MCF 10A (cell line): ENCODE data around the gene MAK. TPM values are rescaled to one million over a fixed set of nuclear protein-coding genes. Genes with fewer than 3 reads are reported as not detected.

Experiments
- BruUV-seq: library from RNA; stranded (reverse); fragments of 400-500 nt; replicated peaks from 2 replicates; lab custom pipeline; 2021; lab: Mats Ljungman, UMichigan
- CTCF ChIA-PET: fragments of 300-600 bp; sonication (Branson Sonifier 250); formaldehyde crosslinking; extraction: SDS; loops from one replicate; lab custom pipeline; 2021; ENCODE audit warnings: antibody characterized with exemption, inconsistent platforms; lab: Yijun Ruan, JAX
- POLR2A ChIA-PET: fragments of 300-600, 350-650 bp; sonication (Branson Sonifier 250); formaldehyde crosslinking; extraction: SDS; loops from one replicate; lab custom pipeline; 2020; ENCODE audit warnings: antibody characterized with exemption, inconsistent platforms; lab: Yijun Ruan, JAX
- DNase-seq: peaks from one replicate; pipeline ENCODE4 v3.0.0-alpha.2; 2018; ENCODE audit not compliant: unreplicated experiment
- H3K27ac Mint-ChIP-seq: one replicate; pipeline ENCODE4 v1.8.0; 2022; ENCODE audit warnings: mild to moderate bottlenecking, low read depth, mixed read lengths; ENCODE audit not compliant: unreplicated experiment
- H3K27me3 Mint-ChIP-seq: one replicate; pipeline ENCODE4 v1.8.0; 2022; ENCODE audit warnings: mixed read lengths; ENCODE audit not compliant: insufficient read depth, unreplicated experiment
- H3K36me3 Mint-ChIP-seq: one replicate; pipeline ENCODE4 v1.8.0; 2022; ENCODE audit warnings: mild to moderate bottlenecking, moderate library complexity, mixed read lengths; ENCODE audit not compliant: insufficient read depth, unreplicated experiment
- H3K4me1 Mint-ChIP-seq: one replicate; pipeline ENCODE4 v1.8.0; 2022; ENCODE audit warnings: mixed read lengths; ENCODE audit not compliant: insufficient read depth, unreplicated experiment
- H3K4me3 Mint-ChIP-seq: one replicate; pipeline ENCODE4 v1.8.0; 2022; ENCODE audit warnings: mild to moderate bottlenecking, moderate library complexity, mixed read lengths; ENCODE audit not compliant: unreplicated experiment
- H3K9me3 Mint-ChIP-seq: one replicate; pipeline ENCODE4 v1.8.0; 2022; ENCODE audit warnings: mixed read lengths; ENCODE audit not compliant: unreplicated experiment
- CTCF ChIP-seq: fragments of 200-600 bp; IDR thresholded peaks from one replicate; pipeline ENCODE4 v1.8.0; 2022; ENCODE audit warnings: antibody characterized with exemption, mild to moderate bottlenecking; ENCODE audit not compliant: unreplicated experiment
- intact Hi-C: fragments of 100-400 bp; cut with micrococcal nuclease; formaldehyde crosslinking; loops from 2 replicates; pipeline ENCODE4 v1.14.1; 2022
- total RNA-seq: library from RNA; stranded (reverse); gene quantifications from 2 replicates; pipeline ENCODE4 v1.2.3, GENCODE V29; 2022

MAK gene
- total RNA-seq, 1 experiment from 2014 or later, result not detected

GRCh38 chr6:10794239-10794638 lies 44.1 kb downstream of the MAK start:
- intact Hi-C loops, result no loop called here
- Mint-ChIP-seq H3K9me3 (no peaks in the 10 kb centered on the region), H3K4me1 (no peaks in the 10 kb centered on the region), H3K27ac (no peak overlapping the region), H3K4me3 (no peak overlapping the region), H3K27me3 (no peaks in the 10 kb centered on the region), H3K36me3 (peaks cover 8% of the 10 kb centered on the region)
- TF ChIP-seq CTCF, result no peak
- CTCF ChIA-PET, result interaction anchor here (2.3 kb wide), 1 partner anchor 316 kb away, joined by 5 read pairs; no protein-coding TSS in a partner anchor
- POLR2A ChIA-PET, result interaction anchor here (1.4 kb wide), 1 partner anchor 14 kb away, joined by 4 read pairs; no protein-coding TSS in a partner anchor
- DNase-seq, result no peak
- BruUV-seq, result no TSS peak

- H3K9me3 Mint-ChIP-seq, result no peaks in the 10 kb centered on the region
- POLR2A ChIA-PET, result interaction anchor here (1.4 kb wide), 1 partner anchor 14 kb away, joined by 4 read pairs; no protein-coding TSS in a partner anchor
- peaks cover 11% of the 10 kb centered on the region for H3K36me3 Mint-ChIP-seq
- H3K27me3 Mint-ChIP-seq, result no peaks in the 10 kb centered on the region
- H3K4me3 Mint-ChIP-seq, result no peak overlapping the region
- BruUV-seq, result no TSS peak
- no peak overlapping the region for H3K27ac Mint-ChIP-seq
- no peak for TF ChIP-seq CTCF
- no peaks in the 10 kb centered on the region for H3K4me1 Mint-ChIP-seq
- intact Hi-C loops, result no loop called here
- CTCF ChIA-PET, result interaction anchor here (1.1 to 2.3 kb wide), 3 partner anchors 8 to 315 kb away, joined by 4 to 5 read pairs (median 5); no protein-coding TSS in a partner anchor
- no peak for DNase-seq
These were observed 44.6 kb downstream of the MAK start for GRCh38 chr6:10793695-10794094.

- BruUV-seq, result no TSS peak
- TF ChIP-seq CTCF, result no peak
- intact Hi-C loops, result no loop called here
- POLR2A ChIA-PET, result no interaction called here
- Mint-ChIP-seq H3K27me3 (no peaks in the 10 kb centered on the region), H3K36me3 (peaks cover 11% of the 10 kb centered on the region), H3K4me1 (no peaks in the 10 kb centered on the region), H3K9me3 (no peaks in the 10 kb centered on the region), H3K27ac (no peak overlapping the region), H3K4me3 (no peak overlapping the region)
- CTCF ChIA-PET, result interaction anchor here (0.6 to 2.3 kb wide), 4 partner anchors 9 to 1442 kb away, joined by 3 to 5 read pairs (median 4); no protein-coding TSS in a partner anchor
- DNase-seq, result no peak
These were observed 45.3 kb downstream of the MAK start for GRCh38 chr6:10793035-10793434.

GRCh38 chr6:10792101-10792500 lies 46.2 kb downstream of the MAK start:
- ChIA-PET POLR2A (no interaction called here), CTCF (no interaction called here)
- Mint-ChIP-seq H3K4me1 (no peaks in the 10 kb centered on the region), H3K9me3 (no peaks in the 10 kb centered on the region), H3K36me3 (peaks cover 11% of the 10 kb centered on the region), H3K27me3 (no peaks in the 10 kb centered on the region), H3K4me3 (no peak overlapping the region), H3K27ac (no peak overlapping the region)
- intact Hi-C loops, result no loop called here
- DNase-seq, result no peak
- TF ChIP-seq CTCF, result no peak
- BruUV-seq, result no TSS peak
